Fibroblast of mammary gland (primary cell): Measurements from ENCODE around the gene GPR150.

Experiments used
- DNase-seq: peaks from one replicate; pipeline ENCODE4 v3.0.0-alpha.2; 2010; ENCODE audit warnings: low read depth
- H3K4me3 ChIP-seq: 2 replicates; pipeline ENCODE4 v1.5.1; 2011; ENCODE audit warnings: low read depth, mild to moderate bottlenecking, low read length, moderate library complexity; ENCODE audit not compliant: control insufficient read depth
- TF ChIP-seq, protein P1 (sequence below): conservative IDR thresholded peaks from 2 replicates; pipeline ENCODE4 v1.5.1; 2011; ENCODE audit warnings: low read depth, low read length, inconsistent platforms; ENCODE audit not compliant: control insufficient read depth, insufficient read depth

GPR150 gene

DNA sequence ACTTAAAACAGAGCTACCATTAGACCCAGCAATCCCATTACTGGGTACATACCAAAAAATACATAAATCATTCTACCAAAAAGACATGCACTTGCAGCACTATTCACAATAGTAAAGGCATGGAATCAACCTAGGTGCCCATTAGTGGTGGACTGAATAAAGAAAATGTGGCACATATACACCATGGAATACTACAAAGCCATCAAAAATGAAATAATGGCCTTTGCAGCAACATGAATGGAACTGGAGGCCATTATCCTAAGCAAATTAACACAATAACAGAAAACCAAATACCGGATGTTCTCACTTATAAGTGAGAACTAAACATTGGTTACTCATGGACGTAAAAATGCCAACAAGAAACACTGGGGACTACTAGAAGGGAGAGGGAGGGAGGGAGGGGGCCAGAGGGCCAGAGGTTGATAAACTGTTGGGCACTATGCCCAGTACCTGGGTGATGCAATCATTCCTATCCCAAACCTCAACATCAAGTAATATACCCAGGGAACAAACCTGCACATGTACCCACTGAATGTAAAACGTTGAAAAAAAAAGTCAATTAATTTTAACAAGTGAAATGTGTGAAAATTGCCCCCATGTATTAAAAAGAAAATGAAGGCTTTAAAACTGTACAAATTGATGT, 24.5 kb upstream of the GPR150 start:
- no peak overlapping the region for H3K4me3 ChIP-seq
- TF ChIP-seq, protein P1, sequence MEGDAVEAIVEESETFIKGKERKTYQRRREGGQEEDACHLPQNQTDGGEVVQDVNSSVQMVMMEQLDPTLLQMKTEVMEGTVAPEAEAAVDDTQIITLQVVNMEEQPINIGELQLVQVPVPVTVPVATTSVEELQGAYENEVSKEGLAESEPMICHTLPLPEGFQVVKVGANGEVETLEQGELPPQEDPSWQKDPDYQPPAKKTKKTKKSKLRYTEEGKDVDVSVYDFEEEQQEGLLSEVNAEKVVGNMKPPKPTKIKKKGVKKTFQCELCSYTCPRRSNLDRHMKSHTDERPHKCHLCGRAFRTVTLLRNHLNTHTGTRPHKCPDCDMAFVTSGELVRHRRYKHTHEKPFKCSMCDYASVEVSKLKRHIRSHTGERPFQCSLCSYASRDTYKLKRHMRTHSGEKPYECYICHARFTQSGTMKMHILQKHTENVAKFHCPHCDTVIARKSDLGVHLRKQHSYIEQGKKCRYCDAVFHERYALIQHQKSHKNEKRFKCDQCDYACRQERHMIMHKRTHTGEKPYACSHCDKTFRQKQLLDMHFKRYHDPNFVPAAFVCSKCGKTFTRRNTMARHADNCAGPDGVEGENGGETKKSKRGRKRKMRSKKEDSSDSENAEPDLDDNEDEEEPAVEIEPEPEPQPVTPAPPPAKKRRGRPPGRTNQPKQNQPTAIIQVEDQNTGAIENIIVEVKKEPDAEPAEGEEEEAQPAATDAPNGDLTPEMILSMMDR = no peak
- DNase-seq = no peak

DNA sequence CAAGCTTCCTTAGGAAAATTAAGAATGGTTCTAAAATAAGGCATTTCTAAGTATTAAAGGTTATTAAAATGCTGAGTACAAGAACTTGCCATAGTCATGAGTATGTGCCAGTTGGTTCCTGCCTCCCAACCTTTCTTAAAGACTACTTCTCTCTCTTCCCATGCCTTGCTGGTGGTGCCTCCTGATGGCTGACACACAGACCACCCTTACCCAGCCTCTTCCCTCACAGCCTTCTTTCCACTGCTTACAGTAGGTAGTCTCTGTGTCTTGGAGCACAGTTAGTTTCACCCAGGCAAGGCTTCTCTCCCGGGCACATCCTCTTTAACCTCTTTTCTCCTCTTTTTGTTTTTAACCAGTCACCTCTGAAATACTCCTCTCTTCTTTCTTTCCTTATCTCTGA, 20.6 kb upstream of the GPR150 start:
- TF ChIP-seq, protein P1 = no peak
- DNase-seq = no peak
- H3K4me3 ChIP-seq = no peak overlapping the region

DNA sequence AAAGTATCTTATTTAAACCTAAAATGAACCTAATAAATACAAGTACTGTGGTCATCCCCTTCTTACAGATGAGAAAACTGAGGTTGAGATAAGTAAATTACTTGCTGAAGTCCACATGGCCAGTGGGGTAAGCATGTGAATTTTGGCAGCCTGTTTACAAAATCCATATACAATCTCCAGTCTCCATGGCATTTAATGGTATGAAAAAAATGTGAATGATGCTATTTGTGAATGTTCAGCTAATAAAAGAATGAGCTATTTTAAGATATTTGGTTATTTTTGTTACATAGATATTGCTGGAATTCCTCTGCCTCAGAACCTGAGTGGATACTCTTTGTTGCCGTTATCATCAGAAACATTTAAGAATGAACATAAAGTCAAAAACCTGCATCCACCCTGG, 19.3 kb upstream of the GPR150 start:
- TF ChIP-seq, protein P1 = no peak

DNA sequence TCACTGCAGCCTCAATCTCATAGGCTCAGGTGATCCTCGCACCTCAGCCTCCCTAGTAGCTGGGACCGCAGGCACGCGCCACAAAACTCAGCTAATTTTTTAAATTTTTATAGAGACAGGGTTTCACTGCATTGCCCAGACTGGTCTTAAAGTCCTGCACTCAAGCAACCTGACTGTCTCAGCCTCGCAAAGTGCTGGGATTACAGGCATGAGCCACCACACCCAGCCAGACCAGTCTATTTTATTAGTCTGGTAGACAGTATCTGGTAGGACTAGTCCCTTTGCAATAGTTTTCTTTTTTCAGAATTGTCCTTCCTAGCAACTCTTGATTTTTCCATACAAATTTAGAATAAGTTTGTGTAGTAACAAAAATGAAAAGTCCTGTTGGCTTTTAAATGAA, 14.1 kb upstream of the GPR150 start:
- TF ChIP-seq, protein P1 = no peak
- DNase-seq = no peak
- H3K4me3 ChIP-seq = no peak overlapping the region

More for the DNA sequence above, 19.3 kb upstream of the GPR150 start:
- no peak for DNase-seq
- no peak overlapping the region for H3K4me3 ChIP-seq

DNA sequence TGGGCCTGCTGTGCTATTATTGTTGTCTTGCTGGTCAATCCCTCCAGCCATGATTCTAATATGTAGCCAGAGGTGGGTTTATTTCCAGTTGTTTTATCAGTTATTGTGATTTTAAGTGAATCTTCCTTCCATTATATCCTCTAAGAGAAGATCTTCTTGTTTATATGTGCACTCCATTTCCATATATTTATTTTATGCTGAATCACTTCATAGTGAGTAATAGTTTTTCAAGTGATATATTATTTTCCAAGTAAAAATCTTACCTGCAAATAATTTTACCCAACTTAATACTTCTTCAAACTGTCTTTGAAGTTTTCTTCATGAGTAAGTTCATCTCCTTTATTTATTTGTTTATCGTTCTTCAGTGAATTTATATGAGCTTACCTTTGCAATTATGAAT, 13.5 kb upstream of the GPR150 start:
- TF ChIP-seq, protein P1 = no peak
- DNase-seq = no peak

DNA sequence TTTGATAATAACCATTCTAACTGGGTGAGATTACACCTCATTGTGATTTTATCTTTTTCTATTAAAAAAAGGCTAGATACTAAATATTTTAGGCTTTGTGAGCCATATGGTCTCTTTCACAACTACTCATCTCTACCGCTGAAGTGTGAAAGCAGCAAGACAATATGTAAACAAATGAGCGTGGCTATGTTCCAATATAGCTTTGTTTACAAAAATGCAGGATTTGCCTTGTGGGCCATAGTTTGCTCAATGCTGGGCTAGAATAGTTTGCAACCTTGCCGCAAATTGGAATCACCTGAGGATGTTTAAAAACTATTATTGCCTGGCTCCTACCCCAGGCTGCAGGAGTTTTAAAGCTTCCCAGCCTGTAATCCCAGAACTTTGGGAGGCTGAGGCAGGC, 10.2 kb upstream of the GPR150 start:
- no peak overlapping the region for H3K4me3 ChIP-seq
- no peak for DNase-seq
- TF ChIP-seq, protein P1 = no peak

More for the DNA sequence above, 13.5 kb upstream of the GPR150 start:
- H3K4me3 ChIP-seq = no peak overlapping the region

DNA sequence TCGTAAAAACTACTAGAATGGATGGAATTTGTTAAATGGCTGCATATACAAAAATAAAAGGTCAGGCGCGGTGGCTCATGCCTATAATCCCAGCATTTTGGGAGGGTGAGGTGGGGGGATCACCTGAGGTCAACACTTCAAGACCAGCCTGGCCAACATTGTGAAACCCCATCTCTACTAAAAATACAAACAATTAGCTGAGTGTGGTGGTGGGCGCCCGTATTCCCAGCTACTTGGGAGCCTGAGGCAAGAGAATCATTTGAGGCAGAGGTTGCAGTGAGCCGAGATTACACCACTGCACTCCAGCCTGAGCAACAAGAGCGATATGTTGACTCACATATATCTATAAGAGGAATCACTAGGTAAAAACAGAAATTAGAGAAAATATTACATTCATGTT, 9.3 kb upstream of the GPR150 start:
- TF ChIP-seq, protein P1 = no peak
- no peak overlapping the region for H3K4me3 ChIP-seq
- no peak for DNase-seq
